ENCODE measurements around the gene DLD. TPM values are rescaled to one million over a fixed set of nuclear protein-coding genes. Genes with fewer than 3 reads are reported as not detected.
"Not testable (repeated sequence)": the region's sequence is repeated elsewhere in the genome, so short reads cannot be mapped to it uniquely, and the experiment has no call there.

The DLD gene
- total RNA-seq, 4 donors from 2014 or later, result 79.3 to 246 (median 148) TPM

GRCh38 chr7:107918948-107919347 lies 28.0 kb downstream of the DLD start:
- Histone ChIP-seq H3K4me1 (peaks cover 0 to 26% (median 4%) of the 10 kb centered on the region in 3 donors), H3K27me3 (no peaks in the 10 kb centered on the region), H3K27ac (no peak overlapping the region), H3K4me3 (no peak overlapping the region), H3K9me3 (no peaks in the 10 kb centered on the region), H3K36me3 (peaks cover 2 to 71% of the 10 kb centered on the region in 2 donors)
- no peak for ATAC-seq
- WGBS, 2 donors (ENCODE audit: low coverage in 1 of 2), result 94 to 100% methylated on average over 2 of the region's 2 CpGs
- TF ChIP-seq EP300 (IDR thresholded peaks at IDR 0.05) (no peak), CTCF (IDR thresholded peaks at IDR 0.05) (no peak), POLR2A (IDR thresholded peaks at IDR 0.05) (no peak), POLR2AphosphoS5 (IDR thresholded peaks at IDR 0.05) (no peak)

GRCh38 chr7:107920048-107920772 lies 29.2 kb downstream of the DLD start:
- H3K4me1 ChIP-seq, result peaks cover 0 to 28% (median 4%) of the 10 kb centered on the region in 3 donors
- H3K27ac ChIP-seq, result peak overlapping the region; percentile 39 to 58 (median 48)
- H3K9me3 ChIP-seq, result no peaks in the 10 kb centered on the region
- TF ChIP-seq POLR2A (IDR thresholded peaks at IDR 0.05) (no peak), EP300 (IDR thresholded peaks at IDR 0.05) (no peak), POLR2AphosphoS5 (IDR thresholded peaks at IDR 0.05) (no peak), CTCF (IDR thresholded peaks at IDR 0.05) (no peak)
- WGBS, 2 donors (ENCODE audit: low coverage in 1 of 2), result 0 to 43% methylated on average over 1 of the region's 1 CpG
- H3K27me3 ChIP-seq, result no peaks in the 10 kb centered on the region
- peaks cover 2 to 83% of the 10 kb centered on the region in 2 donors for H3K36me3 ChIP-seq
- no peak for ATAC-seq
- no peak overlapping the region for H3K4me3 ChIP-seq

GRCh38 chr7:107921826-107922225 lies 30.8 kb downstream of the DLD start:
- H3K4me3 ChIP-seq, H3K27me3 ChIP-seq, H3K27ac ChIP-seq, ATAC-seq, H3K9me3 ChIP-seq: not testable (repeated sequence)
- Histone ChIP-seq H3K4me1 (peaks cover 0 to 31% (median 4%) of the 10 kb centered on the region in 3 donors), H3K36me3 (peaks cover 2 to 84% of the 10 kb centered on the region in 2 donors)
- WGBS, 2 donors (ENCODE audit: low coverage in 1 of 2), result 50 to 100% methylated on average over 2 of the region's 2 CpGs

- H3K36me3 ChIP-seq, result peaks cover 2 to 84% of the 10 kb centered on the region in 2 donors
- no peak for TF ChIP-seq EP300 (IDR thresholded peaks at IDR 0.05)
- TF ChIP-seq POLR2AphosphoS5 (IDR thresholded peaks at IDR 0.05), result peak; percentile 8
- H3K27me3 ChIP-seq, result no peaks in the 10 kb centered on the region
- ATAC-seq, result peak; percentile 50
- H3K4me3 ChIP-seq, result no peak overlapping the region
- peaks cover 0 to 31% (median 4%) of the 10 kb centered on the region in 3 donors for H3K4me1 ChIP-seq
- peak overlapping the region in 3 of 4 donors; percentile 14 to 41 (median 38) for H3K27ac ChIP-seq
- H3K9me3 ChIP-seq, result no peaks in the 10 kb centered on the region
- WGBS, 2 donors (ENCODE audit: low coverage in 1 of 2), result 38 to 50% methylated on average over 1 of the region's 1 CpG
These were observed 31.9 kb downstream of the DLD start for GRCh38 chr7:107922886-107923285.

GRCh38 chr7:107924841-107925504 lies 34.0 kb downstream of the DLD start:
- no peaks in the 10 kb centered on the region for H3K27me3 ChIP-seq
- H3K27ac ChIP-seq, result peak overlapping the region in 3 of 4 donors; percentile 31 to 52 (median 38)
- peaks cover 0 to 31% (median 4%) of the 10 kb centered on the region in 3 donors for H3K4me1 ChIP-seq
- no peak overlapping the region for H3K4me3 ChIP-seq
- 67 to 70% methylated on average over 4 to 5 of the region's 5 CpGs for WGBS, 2 donors (ENCODE audit: low coverage in 1 of 2)
- peak; percentile 40 for ATAC-seq
- TF ChIP-seq POLR2AphosphoS5 (IDR thresholded peaks at IDR 0.05) (no peak), CTCF (IDR thresholded peaks at IDR 0.05) (no peak), POLR2A (IDR thresholded peaks at IDR 0.05) (no peak), EP300 (IDR thresholded peaks at IDR 0.05) (no peak)
- H3K9me3 ChIP-seq, result no peaks in the 10 kb centered on the region
- H3K36me3 ChIP-seq, result peaks cover 0 to 85% of the 10 kb centered on the region in 2 donors
